Measurements from ENCODE around the gene NFE2L3.

DNA sequence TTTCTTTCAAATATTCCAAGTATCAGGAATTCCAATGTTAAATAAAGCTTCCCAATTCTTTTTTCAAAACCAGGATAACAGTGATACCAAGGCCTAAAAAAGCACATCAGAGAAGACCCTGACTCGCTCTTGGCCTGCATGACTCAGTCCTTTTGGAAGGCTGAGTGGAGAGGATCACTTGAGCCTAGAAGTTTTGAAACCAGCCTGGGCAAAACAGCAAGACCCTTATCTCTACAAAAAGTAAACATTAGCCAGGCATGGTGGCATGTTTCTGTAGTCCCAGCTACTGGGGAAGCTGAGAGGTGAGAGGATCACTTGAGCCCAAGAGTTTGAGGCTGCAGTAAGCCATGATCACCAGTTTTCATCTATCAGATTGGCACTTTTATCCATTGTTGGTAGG is 18.7 kb downstream of the NFE2L3 start:
- TF ChIP-seq, protein P1, sequence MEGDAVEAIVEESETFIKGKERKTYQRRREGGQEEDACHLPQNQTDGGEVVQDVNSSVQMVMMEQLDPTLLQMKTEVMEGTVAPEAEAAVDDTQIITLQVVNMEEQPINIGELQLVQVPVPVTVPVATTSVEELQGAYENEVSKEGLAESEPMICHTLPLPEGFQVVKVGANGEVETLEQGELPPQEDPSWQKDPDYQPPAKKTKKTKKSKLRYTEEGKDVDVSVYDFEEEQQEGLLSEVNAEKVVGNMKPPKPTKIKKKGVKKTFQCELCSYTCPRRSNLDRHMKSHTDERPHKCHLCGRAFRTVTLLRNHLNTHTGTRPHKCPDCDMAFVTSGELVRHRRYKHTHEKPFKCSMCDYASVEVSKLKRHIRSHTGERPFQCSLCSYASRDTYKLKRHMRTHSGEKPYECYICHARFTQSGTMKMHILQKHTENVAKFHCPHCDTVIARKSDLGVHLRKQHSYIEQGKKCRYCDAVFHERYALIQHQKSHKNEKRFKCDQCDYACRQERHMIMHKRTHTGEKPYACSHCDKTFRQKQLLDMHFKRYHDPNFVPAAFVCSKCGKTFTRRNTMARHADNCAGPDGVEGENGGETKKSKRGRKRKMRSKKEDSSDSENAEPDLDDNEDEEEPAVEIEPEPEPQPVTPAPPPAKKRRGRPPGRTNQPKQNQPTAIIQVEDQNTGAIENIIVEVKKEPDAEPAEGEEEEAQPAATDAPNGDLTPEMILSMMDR (conservative IDR thresholded peaks at IDR 0.05 in 1 of 2, IDR thresholded peaks at IDR 0.05 in 1 of 2; ENCODE audit: extremely low read depth in 1 of 2, insufficient read depth in 1 of 2, low read depth in 1 of 2, low read length in 2 of 2), result no peak
- no peak for TF ChIP-seq EZH2 (IDR thresholded peaks at IDR 0.05; ENCODE audit: borderline replicate concordance, low read length)

Measured in mammary epithelial cell (primary cell).